Measurements from ENCODE around the gene ZNF821. TPM values are rescaled to one million over a fixed set of nuclear protein-coding genes. Genes with fewer than 3 reads are reported as not detected.

Gene ZNF821
- total RNA-seq, 1 experiment from 2014 or later, result 6.4 TPM

- Histone ChIP-seq H3K4me1 (ENCODE audit: control insufficient read depth, insufficient read depth, low read length) (no peaks in the 10 kb centered on the region; the same call in none of the 2 replicates), H3K36me3 (ENCODE audit: control insufficient read depth, insufficient read depth, low read length) (peaks cover 5% of the 10 kb centered on the region), H3K4me3 (ENCODE audit: low read depth in 2 of 2, low read length in 2 of 2) (peak within 1 kb of the TSS; percentile 91), H3K9me3 (ENCODE audit: control insufficient read depth, insufficient read depth, low read depth, low read length) (no peaks in the 10 kb centered on the region), H3K27ac (ENCODE audit: low read length) (peak within 1 kb of the TSS; percentile 88), H3K27me3 (ENCODE audit: control insufficient read depth, insufficient read depth, low read length) (no peaks in the 10 kb centered on the region)
- ChIA-PET POLR2A (no interaction called here), CTCF (interaction anchor here (0.7 kb wide), 1 partner anchor 39 kb away, joined by 4 read pairs; no protein-coding TSS in a partner anchor)
- peak; percentile 98 for ATAC-seq
- DNase-seq (ENCODE audit: low read depth, low spot score), result peak; percentile 18
- in situ Hi-C loops (cut with HindIII; ENCODE audit: low pct_unique_long_range_greater_than_20kb, low sequenced_read_pairs), result no loop called here
- peak; percentile 83; the same call in 1 of the 2 replicates for TF ChIP-seq SIN3A (IDR thresholded peaks at IDR 0.05; ENCODE audit: borderline replicate concordance, insufficient read depth, low read depth, low read length)
- peak; percentile 82 for TF ChIP-seq POLR2AphosphoS5 (IDR thresholded peaks at IDR 0.05; ENCODE audit: low read depth, low read length)
- TF ChIP-seq TCF7L2 (IDR thresholded peaks at IDR 0.05; ENCODE audit: low read depth, low read length), result no peak
- BruUV-seq (replicated peaks), result TSS peak; percentile 85
- intact Hi-C loops (cut with micrococcal nuclease; ENCODE audit: unreplicated experiment), result no loop called here
Observed at GRCh38 chr16:71845639-71846430, 38.1 kb downstream of the ZNF821 start, which contains the start of gene ATXN1L. Gene ATXN1L, plus strand, starts transcription at chr16:71845976. Its CDS starts 3,765 bp downstream, at chr16:71849741.

- H3K36me3 ChIP-seq (ENCODE audit: control insufficient read depth, insufficient read depth, low read length), result peaks cover 5% of the 10 kb centered on the region
- no peak for ATAC-seq
- H3K27me3 ChIP-seq (ENCODE audit: control insufficient read depth, insufficient read depth, low read length), result no peaks in the 10 kb centered on the region
- H3K4me3 ChIP-seq (ENCODE audit: low read depth in 2 of 2, low read length in 2 of 2), result no peak overlapping the region
- H3K4me1 ChIP-seq (ENCODE audit: control insufficient read depth, insufficient read depth, low read length), result no peaks in the 10 kb centered on the region; the same call in none of the 2 replicates
- in situ Hi-C loops (cut with HindIII; ENCODE audit: low pct_unique_long_range_greater_than_20kb, low sequenced_read_pairs), result no loop called here
- intact Hi-C loops (cut with micrococcal nuclease; ENCODE audit: unreplicated experiment), result no loop called here
- no peaks in the 10 kb centered on the region for H3K9me3 ChIP-seq (ENCODE audit: control insufficient read depth, insufficient read depth, low read depth, low read length)
- ChIA-PET POLR2A (no interaction called here), CTCF (no interaction called here)
- no peak for TF ChIP-seq REST (IDR thresholded peaks at IDR 0.05; ENCODE audit: insufficient read depth in 1 of 2, low read depth in 2 of 2, low read length in 1 of 2)
- no peak for TF ChIP-seq CTCF (IDR thresholded peaks at IDR 0.05)
- no peak for TF ChIP-seq TCF7L2 (IDR thresholded peaks at IDR 0.05; ENCODE audit: low read depth, low read length)
- TF ChIP-seq SIN3A (IDR thresholded peaks at IDR 0.05; ENCODE audit: borderline replicate concordance, insufficient read depth, low read depth, low read length), result no peak
- TF ChIP-seq POLR2AphosphoS5 (IDR thresholded peaks at IDR 0.05; ENCODE audit: low read depth, low read length), result no peak
- BruUV-seq (replicated peaks), result TSS peak; percentile 57
- H3K27ac ChIP-seq (ENCODE audit: low read length), result no peak overlapping the region
- DNase-seq (ENCODE audit: low read depth, low spot score), result no peak
Observed at GRCh38 chr16:71843572-71843971, 40.4 kb downstream of the ZNF821 start.
